Gastrocnemius medialis (tissue), 4 donors: Measurements from ENCODE around the gene ENKUR.

Experiments
- POLR2A ChIP-seq, 2 donors: fragments of 450-650 bp; IDR thresholded peaks; one replicate each; pipeline ENCODE4 v1.6.1; 2017; ENCODE audit warnings: antibody characterized with exemption in 2 of 2, mild to moderate bottlenecking in 2 of 2, moderate library complexity in 2 of 2
- TF ChIP-seq, protein P1 (sequence below), 5 experiments: fragments of 450-650 bp in 3 of 5; fragments of 200-600 bp in 2 of 5; sonication (generic) in 2 of 5; IDR thresholded peaks in 4 of 5; conservative IDR thresholded peaks in 1 of 5; 1 replicate in 4 of 5; 2 replicates in 1 of 5; pipeline ENCODE4 v1.5.1; 2016 to 2019; ENCODE audit warnings: antibody characterized with exemption in 5 of 5, mild to moderate bottlenecking in 3 of 5, moderate library complexity in 3 of 5

DNA sequence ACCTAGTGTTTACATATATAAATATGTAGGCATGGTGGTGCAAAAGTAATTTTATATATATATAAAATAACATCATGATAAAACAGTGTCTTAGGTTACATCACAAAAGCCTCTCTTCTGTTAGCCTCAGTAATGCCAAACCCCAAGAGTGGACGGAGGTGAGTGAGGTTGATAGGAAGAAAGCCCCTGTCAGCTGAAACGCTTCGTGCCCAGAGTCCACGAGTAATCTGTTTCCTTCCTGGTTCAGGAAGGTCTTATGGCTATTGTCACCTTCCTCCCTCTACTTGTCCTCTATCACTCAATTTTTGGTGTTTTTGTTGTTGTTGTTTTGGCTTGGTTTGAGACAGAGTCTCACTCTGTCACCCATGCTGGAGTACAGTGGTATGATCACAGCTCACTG lies 41.9 kb upstream of the ENKUR start:
- TF ChIP-seq, protein P1, sequence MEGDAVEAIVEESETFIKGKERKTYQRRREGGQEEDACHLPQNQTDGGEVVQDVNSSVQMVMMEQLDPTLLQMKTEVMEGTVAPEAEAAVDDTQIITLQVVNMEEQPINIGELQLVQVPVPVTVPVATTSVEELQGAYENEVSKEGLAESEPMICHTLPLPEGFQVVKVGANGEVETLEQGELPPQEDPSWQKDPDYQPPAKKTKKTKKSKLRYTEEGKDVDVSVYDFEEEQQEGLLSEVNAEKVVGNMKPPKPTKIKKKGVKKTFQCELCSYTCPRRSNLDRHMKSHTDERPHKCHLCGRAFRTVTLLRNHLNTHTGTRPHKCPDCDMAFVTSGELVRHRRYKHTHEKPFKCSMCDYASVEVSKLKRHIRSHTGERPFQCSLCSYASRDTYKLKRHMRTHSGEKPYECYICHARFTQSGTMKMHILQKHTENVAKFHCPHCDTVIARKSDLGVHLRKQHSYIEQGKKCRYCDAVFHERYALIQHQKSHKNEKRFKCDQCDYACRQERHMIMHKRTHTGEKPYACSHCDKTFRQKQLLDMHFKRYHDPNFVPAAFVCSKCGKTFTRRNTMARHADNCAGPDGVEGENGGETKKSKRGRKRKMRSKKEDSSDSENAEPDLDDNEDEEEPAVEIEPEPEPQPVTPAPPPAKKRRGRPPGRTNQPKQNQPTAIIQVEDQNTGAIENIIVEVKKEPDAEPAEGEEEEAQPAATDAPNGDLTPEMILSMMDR (IDR thresholded peaks at IDR 0.05 in 4 of 5, conservative IDR thresholded peaks at IDR 0.05 in 1 of 5) = no peak
- no peak for TF ChIP-seq POLR2A (IDR thresholded peaks at IDR 0.05)
